Naive thymus-derived CD8-positive, alpha-beta T cell (primary cell): ENCODE measurements around the gene SAP25. TPM values are rescaled to one million over a fixed set of nuclear protein-coding genes. Genes with fewer than 3 reads are reported as not detected.
A peak's percentile ranks its signal among the peaks of the same experiment; 100 is the strongest.
"Not testable (repeated sequence)": the region's sequence is repeated elsewhere in the genome, so short reads cannot be mapped to it uniquely, and the experiment has no call there.

Experiments
- ATAC-seq, 2 donors: fragments of 150-1000 bp; cut with Tn5 transposase in 1 of 2; sonication (Bioruptor Pico), chemical (Tn5 transposase) in 1 of 2; 1 replicate in 1 of 2; 2 replicates in 1 of 2; pipeline ENCODE4 v1.10.0; 2021; ENCODE audit warnings: mild to moderate bottlenecking in 2 of 2, moderate library complexity in 2 of 2
- POLR2A ChIA-PET: fragments of 350-600 bp; sonication (Branson Sonifier 250); formaldehyde crosslinking; loops from one replicate; lab custom pipeline; 2021; ENCODE audit warnings: antibody characterized with exemption; lab: Charles Lee
- DNase-seq, 10 donors: peaks; one replicate each; pipeline versions ENCODE4 v3.0.0 to v3.0.0-alpha.2; 2020 to 2022
- H3K27ac Mint-ChIP-seq, 10 donors: one replicate each; pipeline ENCODE4 v1.8.0; 2020 to 2022; ENCODE audit warnings: mild to moderate bottlenecking in 10 of 10, mixed read lengths in 10 of 10, moderate library complexity in 4 of 10, inconsistent platforms in 1 of 10
- H3K27me3 Mint-ChIP-seq, 5 donors: one replicate each; pipeline ENCODE4 v1.8.0; 2021 to 2022; ENCODE audit warnings: mixed read lengths in 5 of 5
- H3K36me3 Mint-ChIP-seq, 3 donors: one replicate each; pipeline ENCODE4 v1.8.0; 2020 to 2022; ENCODE audit warnings: mixed read lengths in 3 of 3, mild to moderate bottlenecking in 2 of 3, inconsistent platforms in 1 of 3
- H3K4me1 Mint-ChIP-seq, 4 donors: one replicate each; pipeline ENCODE4 v1.8.0; 2021 to 2022; ENCODE audit warnings: mixed read lengths in 4 of 4
- H3K4me3 Mint-ChIP-seq, 10 donors: one replicate each; pipeline ENCODE4 v1.8.0; 2020 to 2022; ENCODE audit warnings: mild to moderate bottlenecking in 10 of 10, mixed read lengths in 10 of 10, moderate library complexity in 6 of 10, inconsistent platforms in 1 of 10
- H3K9me3 Mint-ChIP-seq, 9 donors: one replicate each; pipeline ENCODE4 v1.8.0; 2020 to 2022; ENCODE audit warnings: mixed read lengths in 9 of 9, mild to moderate bottlenecking in 3 of 9, inconsistent platforms in 1 of 9, moderate library complexity in 1 of 9
- polyA plus RNA-seq, 3 donors: library from polyadenylated mRNA; unstranded; fragments of 300-500 nt; fragmentation: Illumina TruSeq; gene quantifications; one replicate each; pipeline ENCODE4 v1.2.3, GENCODE V29; 2021
- total RNA-seq, 8 experiments: library from RNA in 2 of 8; stranded (reverse) in 2 of 8; gene quantifications; one replicate each; pipeline ENCODE4 v1.2.3 and lab custom pipeline; 2021 to 2026

Gene SAP25
- total and polyA plus RNA-seq, 5 experiments from 2014 or later, result 0.42 to 118 (median 102) TPM; not detected in 2

DNA sequence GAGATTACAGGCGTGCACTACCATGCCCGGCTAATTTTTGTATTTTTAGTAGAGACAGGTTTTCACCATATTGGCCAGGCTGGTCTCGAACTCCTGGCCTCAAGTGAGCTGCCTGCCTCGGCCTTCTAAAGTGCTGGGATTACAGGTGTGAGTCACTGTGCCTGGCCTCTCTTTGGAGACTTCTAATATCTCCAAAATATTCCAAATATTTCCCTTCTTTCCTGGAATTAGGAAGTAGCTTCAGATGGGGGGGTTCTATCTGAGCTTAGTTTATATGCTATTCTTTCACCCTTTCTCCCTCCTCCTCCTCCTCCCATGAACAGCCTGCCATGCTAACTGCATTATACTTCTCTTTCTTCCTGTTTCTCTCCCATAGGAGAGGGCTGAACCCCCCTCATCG lies 25.3 kb downstream of the SAP25 start:
- Mint-ChIP-seq H3K4me1 (peaks cover 47 to 75% (median 74%) of the 10 kb centered on the region in 4 donors), H3K4me3 (peak overlapping the region in 9 of 10 donors; percentile 2 to 84 (median 61)), H3K27ac (peak overlapping the region in 9 of 10 donors; percentile 80 to 94 (median 91)), H3K36me3 (peaks cover 3 to 27% (median 12%) of the 10 kb centered on the region in 3 donors)
- DNase-seq, ATAC-seq, H3K27me3 Mint-ChIP-seq, H3K9me3 Mint-ChIP-seq: not testable (repeated sequence)
- POLR2A ChIA-PET, result interaction anchor here (0.8 to 3.1 kb wide), 9 partner anchors 9 to 78 kb away, joined by 3 to 16 read pairs (median 5); partner anchors contain the start of genes AGFG2, FBXO24, LRCH4 and TSC22D4

DNA sequence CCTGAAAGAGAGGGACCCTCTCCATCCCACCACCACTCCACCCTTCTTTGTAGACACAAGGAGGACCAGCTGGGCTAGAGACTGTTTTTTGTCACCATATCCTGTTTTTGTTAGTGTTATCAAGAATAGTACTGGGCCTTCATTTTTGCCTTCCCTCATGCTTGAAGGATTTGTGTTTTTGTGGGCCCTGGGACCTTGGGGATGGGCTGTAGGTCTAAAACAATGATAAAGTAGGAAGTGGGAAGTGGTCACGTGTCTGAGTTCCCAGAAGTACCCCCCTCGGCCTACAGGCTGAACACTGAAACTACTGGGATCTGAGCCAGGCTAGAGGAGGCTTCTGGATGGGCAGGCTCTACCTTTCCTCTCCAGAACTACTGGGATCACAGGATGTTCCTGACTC lies 25.8 kb downstream of the SAP25 start:
- peaks cover 3 to 21% (median 12%) of the 10 kb centered on the region in 3 donors for H3K36me3 Mint-ChIP-seq
- peak overlapping the region; percentile 16 to 88 (median 75) for H3K4me3 Mint-ChIP-seq
- ATAC-seq, result no peak
- H3K4me1 Mint-ChIP-seq, result peaks cover 47 to 80% (median 80%) of the 10 kb centered on the region in 4 donors
- H3K9me3 Mint-ChIP-seq, result no peaks in the 10 kb centered on the region
- peak overlapping the region; percentile 81 to 96 (median 92) for H3K27ac Mint-ChIP-seq
- POLR2A ChIA-PET, result interaction anchor here (0.9 to 3.1 kb wide), 6 partner anchors 9 to 69 kb away, joined by 3 to 16 read pairs (median 4); partner anchors contain the start of genes AGFG2 and TSC22D4
- no peaks in the 10 kb centered on the region for H3K27me3 Mint-ChIP-seq
- DNase-seq, result no peak

DNA sequence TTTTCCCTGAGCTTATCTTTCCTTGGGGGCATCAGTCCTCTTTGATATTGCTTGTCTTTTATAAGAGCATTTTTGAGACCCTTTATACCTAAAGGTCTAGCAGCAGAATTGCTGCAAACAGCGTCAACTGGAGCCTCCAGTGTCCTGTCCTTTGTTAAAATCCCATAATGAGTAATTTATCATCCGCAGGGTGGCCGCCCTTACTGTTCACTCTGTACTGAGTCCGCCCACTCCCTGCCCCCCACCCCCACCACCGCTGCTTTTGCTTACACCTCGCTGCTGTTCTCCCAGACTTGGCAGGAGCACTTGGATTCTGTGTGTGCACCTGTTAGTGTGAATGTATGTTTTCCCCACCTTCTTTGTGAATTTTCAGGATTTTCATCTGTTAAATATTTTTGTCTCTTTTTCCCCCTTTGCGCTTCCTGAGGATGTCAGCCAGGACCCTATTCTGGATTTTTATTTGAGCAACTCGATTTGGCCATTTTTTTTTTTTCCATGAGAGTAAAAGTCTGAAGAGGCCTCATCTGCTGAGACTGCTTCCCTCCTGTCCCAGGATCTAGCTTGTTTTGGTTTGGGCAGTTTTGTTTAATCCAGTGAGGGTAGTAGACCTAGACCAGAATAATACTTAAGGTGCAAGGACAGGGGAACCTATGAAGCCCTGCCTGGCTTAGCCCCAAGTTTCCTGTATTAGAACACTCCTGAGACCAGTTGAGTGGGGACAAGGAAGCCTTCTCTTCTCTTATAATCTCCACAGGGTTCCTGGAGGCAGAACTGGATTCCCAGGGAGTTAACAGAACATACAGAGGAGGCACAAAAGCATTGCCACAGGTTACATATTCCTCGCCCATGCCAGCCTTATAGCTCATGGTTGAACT lies 26.5 kb downstream of the SAP25 start:
- Mint-ChIP-seq H3K4me3 (peak overlapping the region; percentile 50 to 88 (median 78)), H3K36me3 (peaks cover 3 to 16% (median 10%) of the 10 kb centered on the region in 3 donors), H3K27me3 (no peaks in the 10 kb centered on the region), H3K9me3 (no peaks in the 10 kb centered on the region), H3K4me1 (peaks cover 49 to 86% (median 83%) of the 10 kb centered on the region in 4 donors), H3K27ac (peak overlapping the region; percentile 81 to 96 (median 92))
- POLR2A ChIA-PET, result interaction anchor here (0.6 to 3.3 kb wide), 9 partner anchors 8 to 117 kb away, joined by 3 to 14 read pairs (median 4); partner anchors contain the start of genes AGFG2, FBXO24, LRCH4 and MEPCE
- ATAC-seq (peak in 1 of 2 donors; percentile 3), DNase-seq (no peak)

DNA sequence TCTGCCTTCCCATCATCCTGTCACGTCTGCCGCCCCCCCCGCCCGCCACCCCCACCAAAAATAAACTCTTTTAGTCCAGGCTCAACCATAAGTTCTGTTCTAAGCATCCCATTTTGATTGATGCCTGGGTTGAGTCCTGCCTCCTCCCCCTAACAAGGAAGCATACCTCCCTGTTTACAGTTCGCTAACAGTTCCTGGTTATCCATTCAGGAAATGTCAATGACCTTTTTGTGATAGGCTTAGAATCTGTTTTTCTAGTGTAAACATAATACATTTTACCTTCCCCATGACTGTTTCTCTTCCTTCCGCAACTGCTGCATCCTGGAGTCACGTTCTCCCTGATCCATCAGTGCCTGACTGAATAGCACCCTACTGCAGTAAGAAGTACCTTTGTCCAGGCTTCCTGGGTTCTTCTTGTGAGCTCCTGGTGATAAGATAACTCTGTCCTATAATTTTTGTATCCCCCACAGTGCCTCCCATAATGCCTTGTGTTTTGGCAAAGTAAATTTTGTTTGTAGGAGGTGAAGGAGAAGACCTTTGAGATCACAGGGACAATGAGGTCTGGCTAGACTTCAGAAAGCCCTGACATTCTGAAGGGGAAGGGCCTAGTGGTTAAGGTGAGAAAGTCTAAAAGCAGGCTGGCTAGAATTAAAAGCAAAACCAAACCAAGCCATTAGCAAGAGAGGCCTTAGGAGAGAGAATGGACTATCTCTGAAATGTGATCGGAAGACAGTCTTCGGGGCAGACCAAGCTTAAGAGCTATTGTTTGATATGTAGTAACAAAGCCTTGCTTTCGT lies 27.4 kb downstream of the SAP25 start:
- Mint-ChIP-seq H3K9me3 (no peaks in the 10 kb centered on the region), H3K4me1 (peaks cover 50 to 94% (median 91%) of the 10 kb centered on the region in 4 donors), H3K4me3 (peak overlapping the region; percentile 50 to 88 (median 78)), H3K27me3 (no peaks in the 10 kb centered on the region), H3K36me3 (peaks cover 3 to 13% (median 10%) of the 10 kb centered on the region in 3 donors), H3K27ac (peak overlapping the region; percentile 81 to 96 (median 92))
- POLR2A ChIA-PET, result interaction anchor here (0.5 to 3.3 kb wide), 12 partner anchors 8 to 437 kb away, joined by 3 to 14 read pairs (median 4); partner anchors contain the start of genes FBXO24, LRCH4, MEPCE and PPP1R35
- peak; percentile 53 to 55 for ATAC-seq
- DNase-seq, result peak in 3 of 10 donors; percentile 19 to 50 (median 28)

DNA sequence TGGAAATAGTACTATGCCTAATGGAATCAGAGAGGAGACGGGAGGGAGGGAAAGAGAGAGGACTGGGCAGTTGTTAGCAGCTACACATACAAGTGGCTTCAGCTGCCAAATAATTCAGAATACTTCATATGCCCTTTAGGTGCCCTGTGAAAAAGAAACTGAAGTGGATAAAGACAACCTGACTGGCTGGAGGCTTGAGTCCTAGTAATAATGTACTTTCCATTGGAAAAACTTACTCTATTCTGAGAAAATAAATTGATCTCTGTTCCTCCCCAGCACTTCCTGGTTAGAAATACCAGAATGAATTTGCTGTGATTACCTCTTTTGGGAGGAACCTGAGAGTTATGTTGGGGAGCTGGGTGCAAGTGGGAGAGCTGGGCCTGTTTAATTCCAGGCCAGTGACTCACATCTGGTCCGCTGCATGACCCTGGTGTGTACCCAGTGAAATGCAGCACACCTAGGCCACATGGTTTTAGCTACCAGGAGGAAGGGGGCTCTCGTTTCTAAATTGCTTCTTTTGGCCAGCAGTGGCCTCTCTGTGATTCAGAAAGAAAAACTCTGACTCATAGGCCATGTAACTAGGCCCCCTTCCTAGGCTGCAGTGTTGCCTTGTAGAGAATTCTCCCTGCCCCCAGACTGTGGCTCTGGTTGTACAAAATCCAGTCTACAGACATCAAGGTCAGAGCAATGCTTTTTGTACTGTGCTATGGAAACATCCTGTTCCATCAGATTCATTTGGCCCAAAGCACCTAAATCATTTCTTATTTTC lies 28.2 kb downstream of the SAP25 start:
- H3K27ac Mint-ChIP-seq, result peak overlapping the region; percentile 81 to 96 (median 92)
- ATAC-seq (peak; percentile 67 to 71), DNase-seq (peak in 3 of 10 donors; percentile 18 to 24 (median 20))
- peak overlapping the region; percentile 36 to 88 (median 75) for H3K4me3 Mint-ChIP-seq
- H3K9me3 Mint-ChIP-seq, result no peaks in the 10 kb centered on the region
- H3K36me3 Mint-ChIP-seq, result peaks cover 2 to 10% (median 9%) of the 10 kb centered on the region in 3 donors
- H3K4me1 Mint-ChIP-seq, result peaks cover 52 to 99% (median 93%) of the 10 kb centered on the region in 4 donors
- H3K27me3 Mint-ChIP-seq, result no peaks in the 10 kb centered on the region
- POLR2A ChIA-PET, result interaction anchor here (0.5 to 3.3 kb wide), 13 partner anchors 9 to 437 kb away, joined by 3 to 14 read pairs (median 5); partner anchors contain the start of genes FBXO24, LRCH4, MEPCE and PPP1R35

DNA sequence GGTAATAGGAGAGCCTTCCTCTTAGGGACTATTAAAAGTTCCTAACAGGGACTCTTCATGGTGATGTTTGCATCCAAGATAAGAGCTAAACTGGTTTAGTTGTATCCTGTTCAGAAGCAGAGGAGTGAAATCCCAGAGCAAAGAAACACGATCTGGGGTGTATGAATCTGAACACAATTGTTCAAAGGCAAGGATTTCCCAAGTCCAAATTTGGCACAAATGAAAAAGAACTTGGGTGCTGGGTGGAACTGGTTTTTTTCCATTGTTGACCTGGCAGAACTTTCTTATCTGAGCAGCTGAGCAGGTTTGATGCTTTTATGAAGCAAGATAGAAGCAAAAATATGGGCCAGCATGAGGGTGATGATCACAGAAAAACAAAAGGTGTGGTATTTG lies 28.7 kb downstream of the SAP25 start:
- H3K9me3 Mint-ChIP-seq, result no peaks in the 10 kb centered on the region
- ATAC-seq, result no peak
- H3K4me3 Mint-ChIP-seq, result peak overlapping the region; percentile 36 to 88 (median 75)
- POLR2A ChIA-PET, result interaction anchor here (1.1 to 3.3 kb wide), 10 partner anchors 9 to 116 kb away, joined by 4 to 14 read pairs (median 6); partner anchors contain the start of genes FBXO24, LRCH4, MEPCE and PPP1R35
- H3K4me1 Mint-ChIP-seq, result peaks cover 48 to 99% (median 91%) of the 10 kb centered on the region in 4 donors
- H3K36me3 Mint-ChIP-seq, result peaks cover 0 to 6% (median 5%) of the 10 kb centered on the region in 3 donors
- no peaks in the 10 kb centered on the region for H3K27me3 Mint-ChIP-seq
- peak overlapping the region; percentile 81 to 96 (median 92) for H3K27ac Mint-ChIP-seq
- no peak for DNase-seq

DNA sequence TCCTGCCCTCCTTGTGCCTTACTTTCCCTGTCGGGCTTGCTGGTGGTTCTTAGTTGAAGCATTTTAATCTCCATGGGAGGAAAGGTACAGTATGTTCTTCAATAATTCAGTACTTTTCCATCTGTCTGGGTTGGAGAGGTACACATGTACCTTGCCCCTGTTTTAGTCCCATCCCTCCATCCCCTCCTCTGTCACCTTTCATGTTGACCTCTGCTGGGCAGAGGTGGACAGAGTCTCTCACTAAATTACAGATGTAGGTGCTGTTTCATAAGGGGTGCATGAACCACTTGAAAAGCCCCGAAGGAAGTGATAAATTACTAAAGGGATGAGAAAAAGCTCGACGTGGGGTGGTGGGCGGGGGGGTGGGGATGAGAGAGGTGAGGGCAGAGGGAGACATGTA lies 29.3 kb downstream of the SAP25 start:
- DNase-seq (no peak), ATAC-seq (no peak)
- peak overlapping the region; percentile 81 to 96 (median 92) for H3K27ac Mint-ChIP-seq
- no peaks in the 10 kb centered on the region for H3K27me3 Mint-ChIP-seq
- POLR2A ChIA-PET, result interaction anchor here (0.6 to 3.3 kb wide), 8 partner anchors 10 to 128 kb away, joined by 4 to 14 read pairs (median 5); partner anchors contain the start of genes FBXO24, LRCH4, MEPCE and PPP1R35
- no peaks in the 10 kb centered on the region for H3K9me3 Mint-ChIP-seq
- H3K4me3 Mint-ChIP-seq, result peak overlapping the region; percentile 12 to 88 (median 73)
- H3K36me3 Mint-ChIP-seq, result peaks cover 0 to 5% (median 5%) of the 10 kb centered on the region in 3 donors
- peaks cover 48 to 98% (median 92%) of the 10 kb centered on the region in 4 donors for H3K4me1 Mint-ChIP-seq

DNA sequence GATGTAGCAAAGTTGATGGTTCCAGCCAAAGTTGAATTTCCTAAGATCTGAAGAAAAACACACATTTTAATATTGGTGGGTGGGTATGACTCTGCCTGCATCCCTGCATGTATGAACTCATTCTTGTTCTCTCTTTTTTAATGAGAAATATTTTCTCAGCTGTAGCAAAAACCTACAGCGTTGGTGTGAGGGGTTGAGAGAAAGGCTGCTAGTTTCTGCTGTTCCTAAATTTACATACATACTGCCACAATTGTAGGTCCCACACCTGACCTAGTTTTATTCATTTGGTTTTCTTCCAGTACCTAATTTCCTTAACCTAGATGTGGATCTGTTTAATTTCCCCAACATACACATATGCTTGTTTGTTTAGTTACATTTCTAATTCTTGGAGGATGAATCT lies 30.1 kb downstream of the SAP25 start:
- Mint-ChIP-seq H3K27ac (peak overlapping the region; percentile 81 to 96 (median 92)), H3K4me1 (peaks cover 51 to 95% (median 92%) of the 10 kb centered on the region in 4 donors), H3K4me3 (peak overlapping the region; percentile 13 to 88 (median 64)), H3K36me3 (peaks cover 0 to 3% (median under 1%) of the 10 kb centered on the region in 3 donors), H3K27me3 (peaks cover 0 to 2% (median 0%) of the 10 kb centered on the region in 5 donors), H3K9me3 (no peaks in the 10 kb centered on the region)
- no peak for DNase-seq
- POLR2A ChIA-PET, result interaction anchor here (0.6 kb wide), 1 partner anchor 129 kb away, joined by 4 read pairs; no protein-coding TSS in a partner anchor
- ATAC-seq, result no peak

DNA sequence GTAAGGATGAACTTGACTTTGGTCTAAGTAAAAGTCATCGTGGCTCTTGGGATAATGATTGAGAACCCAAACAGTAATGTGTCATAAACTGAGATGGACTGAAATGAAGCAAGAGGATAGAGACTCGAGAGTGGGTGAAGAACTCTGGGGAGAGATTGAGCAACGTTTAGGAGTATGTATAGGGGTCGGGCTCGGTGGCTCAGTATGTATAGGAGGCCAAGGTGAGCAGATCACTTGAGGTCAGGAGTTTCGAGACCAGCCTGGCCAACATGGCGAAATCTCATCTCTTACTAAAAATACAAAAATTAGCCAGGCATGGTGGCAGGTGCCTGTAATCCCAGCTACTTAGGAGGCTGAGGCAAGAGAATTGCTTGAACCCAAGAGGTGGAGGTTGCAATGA lies 32.4 kb downstream of the SAP25 start:
- Mint-ChIP-seq H3K27ac (peak overlapping the region in 8 of 10 donors; percentile 0 to 90 (median 60)), H3K4me3 (peak overlapping the region in 9 of 10 donors; percentile 20 to 99 (median 58)), H3K4me1 (peaks cover 37 to 77% (median 74%) of the 10 kb centered on the region in 4 donors)
- POLR2A ChIA-PET, result interaction anchor here (0.7 to 1.0 kb wide), 3 partner anchors 9 to 62 kb away, joined by 3 to 5 read pairs (median 5); partner anchors contain the start of gene TSC22D4
- not testable (repeated sequence) for H3K9me3 Mint-ChIP-seq, DNase-seq, ATAC-seq, H3K27me3 Mint-ChIP-seq, H3K36me3 Mint-ChIP-seq

DNA sequence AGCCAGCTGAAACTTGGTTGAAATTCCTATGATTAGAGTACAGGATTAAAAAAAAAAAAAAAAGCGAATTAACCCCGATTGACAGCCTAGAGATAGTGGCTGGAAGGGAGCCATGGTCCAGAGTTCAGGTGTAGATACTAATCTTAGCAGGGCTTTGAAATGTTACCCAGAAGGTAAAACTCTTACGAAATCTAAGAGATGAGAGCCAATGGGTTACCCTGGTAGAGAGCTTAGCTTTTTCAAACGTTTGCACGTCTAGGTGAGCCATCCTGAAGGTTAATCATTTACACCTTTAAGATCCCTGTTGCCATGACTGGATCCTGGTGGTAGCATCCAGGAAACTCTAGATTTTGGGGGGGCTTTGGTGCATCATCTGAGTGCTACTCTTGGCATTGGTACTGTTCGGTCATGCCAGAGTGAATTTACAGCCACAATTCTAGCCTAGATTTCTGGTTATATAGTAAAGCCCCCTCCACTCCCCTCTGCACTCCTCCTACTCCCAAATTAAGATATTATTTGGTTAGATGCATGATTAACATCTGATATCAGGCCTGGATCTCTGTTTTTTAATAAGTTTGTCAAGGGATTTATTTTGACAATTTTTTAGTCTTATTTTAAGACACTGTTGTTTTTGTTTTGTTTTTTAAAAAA lies 33.5 kb downstream of the SAP25 start:
- H3K4me1 Mint-ChIP-seq, result peaks cover 29 to 66% (median 62%) of the 10 kb centered on the region in 4 donors
- POLR2A ChIA-PET, result interaction anchor here (1.4 to 2.2 kb wide), 2 partner anchors 10 to 16 kb away, joined by 3 to 11 read pairs; no protein-coding TSS in a partner anchor
- peaks cover 0 to 2% (median 0%) of the 10 kb centered on the region in 5 donors for H3K27me3 Mint-ChIP-seq
- H3K9me3 Mint-ChIP-seq, result no peaks in the 10 kb centered on the region
- H3K4me3 Mint-ChIP-seq, result peak overlapping the region; percentile 87 to 99 (median 92)
- ATAC-seq, result no peak
- peaks cover 0 to 3% (median 0%) of the 10 kb centered on the region in 3 donors for H3K36me3 Mint-ChIP-seq
- DNase-seq, result no peak
- peak overlapping the region in 8 of 10 donors; percentile 45 to 83 (median 72) for H3K27ac Mint-ChIP-seq
